ENCODE results near the gene KCNIP2.

Gene KCNIP2

DNA sequence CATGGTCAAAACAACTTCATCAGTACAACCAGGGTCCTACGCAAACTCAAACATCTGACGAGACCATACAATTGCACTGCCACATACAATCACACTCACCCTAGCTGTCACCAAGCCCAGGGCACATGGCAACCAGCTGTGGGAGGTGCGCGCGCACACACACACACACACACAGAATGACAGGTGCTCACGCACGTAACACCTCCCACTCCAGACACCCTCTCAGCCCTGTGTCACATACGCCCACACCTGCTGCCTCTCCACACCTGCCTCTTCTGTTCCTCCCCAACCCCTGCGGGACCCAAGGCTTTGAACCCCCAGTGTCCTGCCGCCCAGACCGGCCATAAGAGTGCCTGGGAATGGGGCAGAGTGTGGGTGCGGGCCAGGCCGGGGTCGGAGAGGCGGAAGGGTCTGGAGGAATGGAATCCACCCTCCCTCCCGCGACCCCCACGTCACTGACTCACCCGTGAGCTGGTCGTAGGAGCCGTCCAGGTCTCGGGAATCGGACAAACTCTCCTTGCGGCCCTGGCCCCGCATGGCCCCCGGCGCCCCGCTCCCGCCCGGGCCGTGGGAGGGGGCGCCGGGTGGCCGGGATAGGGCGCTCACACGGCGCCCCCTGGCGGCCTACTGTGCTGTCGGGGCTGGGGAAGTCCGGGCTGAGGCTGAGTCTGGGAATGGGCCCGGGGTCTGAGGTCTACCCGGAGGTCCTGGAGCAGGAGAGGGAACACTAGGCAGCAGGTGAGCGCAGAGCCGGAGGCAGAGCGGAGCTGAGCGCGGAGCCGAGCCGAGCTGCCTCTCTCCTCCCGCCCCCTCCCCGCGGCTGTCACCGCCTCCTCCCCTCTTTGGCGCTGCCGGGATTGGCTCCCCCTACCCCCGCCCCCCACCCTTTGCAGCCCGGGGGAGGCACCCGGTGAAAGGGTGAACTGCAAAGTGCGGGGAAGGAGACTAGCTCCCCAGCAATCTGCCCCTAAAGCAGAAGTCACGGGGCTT, at the start of gene KCNIP2:
Gene KCNIP2, minus strand, starts transcription at position 769 of the 990 bp plus-strand sequence. Its CDS starts 232 bp downstream, at position 537.
- DNase-seq (ENCODE audit: low read depth): peak; percentile 75

DNA sequence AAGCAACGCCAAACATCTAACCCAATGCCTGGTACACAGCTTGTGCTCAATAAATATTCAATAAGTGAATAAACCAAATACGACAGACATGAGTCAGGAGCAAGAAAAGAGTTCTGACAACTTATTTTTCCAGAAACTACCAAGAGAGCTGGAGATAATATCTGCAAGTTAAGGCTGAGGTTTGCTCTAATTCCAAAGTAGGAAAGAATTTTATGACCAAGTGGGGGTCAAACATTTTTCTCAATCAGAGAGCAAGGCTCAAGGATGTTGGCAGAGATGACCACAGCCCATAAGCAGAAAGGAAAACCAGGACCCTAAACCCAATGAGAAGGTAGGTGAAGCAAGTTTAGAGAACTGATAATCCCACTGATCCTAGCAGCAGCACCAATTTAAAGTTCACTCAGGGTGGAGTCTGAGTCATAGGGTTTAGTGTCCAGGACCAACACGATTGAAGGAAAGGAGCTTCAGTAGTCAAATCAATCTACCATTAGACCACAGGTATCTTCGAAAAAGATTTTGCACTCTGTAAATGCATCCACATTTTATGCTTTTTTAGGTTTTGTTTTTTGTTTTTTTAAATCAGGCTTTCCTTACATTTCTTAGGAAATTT, 49.3 kb upstream of the KCNIP2 start:
- DNase-seq (ENCODE audit: low read depth): no peak

DNA sequence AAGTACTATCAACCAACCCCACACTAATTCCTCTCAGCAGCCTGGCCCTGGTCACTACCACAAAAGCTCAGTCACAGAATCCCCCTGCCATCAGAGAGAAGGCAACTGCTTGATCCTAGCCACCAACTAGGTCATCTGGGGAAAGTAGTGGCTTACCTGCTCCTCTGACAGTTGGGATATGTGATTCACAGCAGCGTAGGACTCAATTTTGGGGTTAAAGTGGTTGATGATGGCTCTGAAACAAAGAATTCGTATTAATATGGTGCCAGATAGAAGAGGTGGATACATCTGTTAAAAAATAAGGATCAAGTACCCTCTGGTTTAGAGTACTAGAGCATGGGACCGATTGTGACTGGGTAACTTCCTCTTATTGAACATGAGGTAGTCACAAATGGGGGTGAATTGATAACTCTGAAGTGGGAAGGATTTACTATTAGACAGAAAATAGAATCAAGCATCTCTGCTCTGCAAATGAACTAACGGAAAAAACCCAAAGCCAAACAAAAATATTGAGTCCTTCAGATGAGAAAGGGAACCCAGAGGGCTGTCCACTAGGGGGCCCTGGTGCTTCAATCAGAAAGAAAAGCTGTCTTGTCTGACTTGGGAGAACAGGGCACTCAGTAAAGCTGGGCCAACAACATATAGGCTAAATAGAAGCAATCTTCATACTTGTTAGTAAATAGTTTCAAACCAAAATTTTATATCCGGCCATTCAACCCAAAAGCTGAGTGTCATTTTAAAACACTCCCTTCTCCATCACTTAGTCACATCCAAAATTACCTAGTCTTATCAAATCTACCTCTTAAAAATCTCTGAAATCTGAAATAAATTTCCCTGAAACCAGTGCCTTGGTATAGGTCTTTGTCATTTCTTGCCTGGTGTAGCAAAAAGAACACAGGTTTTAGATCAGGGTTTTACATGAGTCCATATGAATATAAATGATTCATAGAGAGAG, 45.9 kb upstream of the KCNIP2 start:
- peak; percentile 52 for DNase-seq (ENCODE audit: low read depth)

DNA sequence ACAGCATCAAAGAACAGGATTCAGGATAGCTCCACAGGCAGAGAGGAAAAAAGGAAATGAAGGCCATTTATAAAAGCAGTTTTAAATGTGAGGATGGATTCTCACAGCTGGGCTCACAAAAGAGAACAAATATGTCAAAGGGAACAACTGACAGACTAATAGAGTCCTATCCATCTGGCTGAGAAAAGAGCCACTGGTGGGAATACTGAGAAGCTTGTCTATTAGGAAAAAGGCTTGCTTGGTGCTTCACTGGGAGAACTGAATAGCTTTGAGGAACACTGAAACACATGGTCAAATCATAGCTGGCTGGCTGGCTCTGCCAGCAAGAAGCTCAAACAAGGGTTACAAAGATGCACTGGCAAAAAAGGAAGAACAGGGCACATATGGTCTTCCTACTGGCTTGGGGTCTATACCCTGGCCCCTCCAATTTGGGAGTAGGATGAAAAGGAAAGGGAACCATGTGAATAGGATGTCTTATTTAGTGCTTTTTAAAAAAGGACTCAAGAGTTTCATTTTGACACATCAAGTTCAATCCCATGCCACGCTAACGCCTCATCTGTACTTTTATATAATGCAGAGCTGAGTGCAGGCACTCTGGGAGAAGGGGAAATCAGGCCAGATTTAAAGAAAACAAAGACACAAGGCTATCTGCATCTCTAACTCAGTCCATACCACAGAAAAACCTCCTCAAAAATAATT, 44.8 kb upstream of the KCNIP2 start:
- DNase-seq (ENCODE audit: low read depth): no peak

DNA sequence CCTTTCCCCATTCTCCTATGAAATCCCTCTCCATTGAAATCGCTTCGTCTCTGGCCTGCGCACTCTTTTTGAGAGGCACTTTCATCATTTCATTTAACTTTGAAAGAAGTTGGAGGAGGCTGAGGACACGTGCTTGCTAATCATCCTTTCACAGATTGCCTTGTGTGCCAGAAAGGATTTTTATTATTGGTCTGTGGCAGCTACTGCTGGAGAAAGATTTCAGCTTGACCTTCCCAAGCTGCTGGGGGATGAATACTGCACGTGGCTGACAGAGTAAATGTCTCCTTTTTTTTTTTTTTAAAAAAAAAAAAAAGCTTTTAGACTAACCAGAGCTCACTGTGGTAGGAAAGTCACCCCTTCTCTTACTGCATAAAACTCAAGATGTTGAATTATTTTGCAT, 44.2 kb upstream of the KCNIP2 start:
- DNase-seq (ENCODE audit: low read depth): no peak

DNA sequence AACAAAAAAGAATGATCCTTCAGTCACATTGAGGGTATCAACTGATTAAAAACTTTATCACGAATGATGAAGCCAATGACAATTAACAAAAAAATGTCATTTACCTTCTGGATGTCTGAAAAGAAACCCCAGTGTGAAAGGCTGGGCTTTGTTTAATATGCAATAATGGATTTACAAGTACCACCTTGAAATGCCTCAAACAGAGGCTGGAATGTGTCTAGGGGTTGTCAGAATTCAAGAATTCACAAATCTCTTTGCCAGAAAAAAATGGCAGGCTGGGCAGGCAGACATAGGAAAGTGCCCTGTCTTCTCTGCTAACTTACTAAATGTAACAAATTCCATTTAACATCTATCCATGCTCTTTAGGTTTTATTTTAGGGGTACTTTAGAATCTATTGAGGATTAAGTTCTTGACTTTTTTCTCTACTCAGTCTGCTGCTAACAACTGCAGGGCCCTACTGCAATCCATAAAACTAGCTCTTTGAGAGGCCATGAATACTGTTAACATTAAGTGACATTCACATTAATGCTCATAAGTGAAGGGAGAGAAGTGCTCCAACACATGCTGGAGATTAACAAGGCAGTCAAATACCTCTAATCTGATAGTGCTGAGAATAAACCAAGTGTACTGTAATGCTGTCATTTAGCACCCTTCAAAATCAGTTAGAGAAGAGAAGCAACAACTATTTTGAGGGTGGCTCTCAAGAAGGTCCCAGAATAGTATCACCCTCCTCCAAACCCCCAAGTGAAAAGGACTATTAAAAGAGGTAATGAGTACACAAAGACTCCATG, 43.1 kb upstream of the KCNIP2 start:
- no peak for DNase-seq (ENCODE audit: low read depth)

DNA sequence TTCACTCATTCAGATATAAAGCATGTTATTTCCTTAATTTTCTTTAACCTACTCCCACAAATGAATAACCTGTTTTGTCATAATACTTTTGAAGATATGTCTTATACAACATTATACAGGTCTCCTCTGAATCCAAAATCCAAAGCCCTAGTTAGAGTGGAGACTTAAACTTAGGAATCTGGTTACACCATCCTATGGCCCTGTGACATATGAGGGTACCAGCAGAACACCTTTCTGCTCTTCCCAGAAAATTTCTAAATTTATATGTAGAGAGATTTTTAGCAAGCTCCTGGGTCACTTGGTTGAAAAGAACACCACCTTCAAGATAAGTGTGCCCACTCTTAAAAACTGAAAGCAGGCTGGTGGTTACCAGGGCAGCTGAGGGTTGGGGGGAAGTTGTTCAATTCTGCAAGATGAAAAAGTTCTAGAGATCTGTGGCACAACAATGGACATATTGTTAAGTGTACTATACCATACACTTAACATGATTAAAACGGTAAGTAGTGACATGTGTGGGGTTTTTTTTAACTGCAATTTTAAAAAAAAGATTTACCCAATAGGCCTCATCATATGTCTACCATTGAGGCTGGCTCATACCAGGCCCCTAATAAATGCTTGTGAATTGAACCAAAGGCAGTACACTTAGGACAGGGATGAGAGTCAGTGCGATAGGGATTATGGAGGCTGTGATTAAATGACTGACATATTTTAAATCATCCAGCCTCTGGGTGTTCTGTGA, 37.6 kb upstream of the KCNIP2 start:
- DNase-seq (ENCODE audit: low read depth): no peak

DNA sequence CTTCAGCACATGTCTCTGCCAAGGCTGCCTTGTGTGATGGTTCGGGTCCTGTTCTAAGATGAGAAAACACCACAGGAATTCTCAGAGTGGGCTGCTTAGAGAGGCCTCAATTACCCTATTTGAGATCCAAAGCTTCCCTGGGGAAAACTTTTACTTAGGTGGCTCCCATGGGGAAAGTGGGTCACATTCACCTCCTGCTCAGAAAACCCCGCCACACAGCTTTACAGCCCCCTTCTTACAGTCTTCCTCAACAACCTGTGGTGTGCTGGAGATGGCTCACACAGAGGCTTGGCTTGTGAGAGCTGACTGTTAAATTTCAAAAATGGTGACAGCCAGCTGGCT, 36.6 kb upstream of the KCNIP2 start:
- no peak for DNase-seq (ENCODE audit: low read depth)

DNA sequence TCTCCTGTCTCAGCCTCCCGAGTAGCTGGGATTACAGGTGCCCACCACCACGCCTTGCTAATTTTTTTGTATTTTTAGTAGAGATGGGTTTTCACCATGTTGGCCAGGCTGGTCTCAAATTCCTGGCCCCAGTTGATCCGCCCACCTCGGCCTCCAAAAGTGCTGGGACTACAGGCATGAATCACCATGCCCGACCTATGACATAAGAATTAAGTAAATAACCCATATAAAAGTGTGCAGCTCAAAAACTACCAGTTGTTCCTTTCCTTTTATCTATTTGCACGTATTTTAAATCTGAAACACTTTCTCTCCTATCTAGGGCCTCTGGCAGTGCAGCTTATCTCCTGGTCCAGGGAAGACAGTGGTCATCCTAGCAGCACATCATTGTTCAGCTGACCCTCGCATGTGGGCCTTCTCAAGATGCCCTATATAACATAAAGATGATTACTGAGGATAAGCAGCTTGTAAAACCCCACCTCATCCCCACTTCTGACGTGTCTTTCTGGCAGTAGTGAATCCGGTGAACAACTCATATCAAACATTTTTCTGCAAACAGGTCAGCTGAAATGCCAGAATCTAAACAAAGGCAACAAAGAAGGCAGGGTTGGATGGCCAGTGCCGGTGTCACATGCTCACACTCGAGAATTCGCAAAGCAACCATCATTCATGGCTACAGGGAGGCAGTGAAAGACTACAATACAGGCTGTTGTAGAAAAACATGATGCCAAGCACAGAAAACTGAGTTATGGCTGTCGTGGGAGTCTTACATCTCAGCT, 36.0 kb upstream of the KCNIP2 start:
- DNase-seq (ENCODE audit: low read depth): no peak

DNA sequence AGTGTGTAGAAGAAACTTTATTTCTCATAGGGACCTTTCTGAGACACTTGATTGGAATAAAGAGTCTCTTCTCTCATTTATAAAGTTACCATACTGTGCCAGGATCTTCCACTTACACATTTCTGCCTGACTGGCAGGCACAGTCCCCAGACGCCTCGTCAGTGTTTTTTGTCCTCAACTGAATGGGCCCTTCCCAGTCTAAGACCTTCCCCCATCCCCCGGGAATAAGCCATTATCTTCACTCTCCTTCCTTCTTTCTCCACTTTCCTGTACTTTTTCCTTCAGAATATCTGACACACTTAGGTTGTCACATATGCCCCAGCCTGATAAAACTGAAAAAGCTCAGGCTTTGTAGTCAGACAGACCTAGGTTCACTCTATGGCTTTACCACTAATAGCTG, 35.3 kb upstream of the KCNIP2 start:
- no peak for DNase-seq (ENCODE audit: low read depth)

DNA sequence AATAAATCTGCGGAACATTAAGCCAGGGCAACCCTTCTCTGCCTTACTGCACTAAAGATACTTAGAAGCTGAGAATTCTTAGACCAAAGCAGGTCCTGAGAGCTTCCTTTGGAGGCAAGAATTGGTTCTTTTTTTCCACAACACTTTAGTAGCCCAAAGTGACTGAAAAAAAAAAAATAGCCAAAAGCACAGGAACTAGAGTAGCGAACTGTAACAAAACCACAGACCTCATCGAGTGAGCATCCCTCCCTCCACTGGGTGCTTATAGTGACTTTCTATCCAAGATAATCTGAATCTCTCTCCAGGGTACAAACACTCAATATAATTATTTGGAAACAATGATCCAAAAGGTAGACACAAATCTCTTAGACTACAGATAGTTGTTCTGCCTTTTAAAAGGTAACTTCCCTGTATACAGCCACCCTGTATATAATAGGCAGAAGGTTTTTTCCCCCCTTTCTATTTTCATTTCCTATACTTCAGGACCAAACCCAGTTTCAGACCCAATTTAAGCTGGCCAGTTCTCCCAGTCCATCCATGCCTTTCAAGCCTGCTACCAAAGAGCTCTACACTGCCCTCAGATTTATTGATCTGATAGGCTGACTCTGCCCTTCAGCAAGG, 31.6 kb upstream of the KCNIP2 start:
- DNase-seq (ENCODE audit: low read depth): no peak

DNA sequence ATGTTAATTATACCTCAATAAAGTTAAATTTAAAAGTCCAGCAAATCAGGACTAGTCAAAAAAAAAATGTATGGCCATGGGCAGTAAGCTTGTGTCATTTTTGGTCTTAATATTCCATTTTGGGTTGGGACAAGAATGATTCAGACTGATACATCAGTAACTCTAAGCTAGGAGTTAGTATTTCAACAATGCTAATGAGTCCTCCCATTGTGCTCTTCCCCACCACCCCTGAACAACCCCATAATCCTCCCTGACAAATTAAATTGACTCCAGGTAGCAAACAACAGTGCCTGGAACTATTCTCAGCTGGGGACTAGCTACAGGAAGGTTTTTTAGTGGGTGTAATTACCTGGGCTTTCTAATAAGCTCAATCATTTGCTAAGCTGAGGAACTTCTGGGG, 30.7 kb upstream of the KCNIP2 start:
- no peak for DNase-seq (ENCODE audit: low read depth)

DNA sequence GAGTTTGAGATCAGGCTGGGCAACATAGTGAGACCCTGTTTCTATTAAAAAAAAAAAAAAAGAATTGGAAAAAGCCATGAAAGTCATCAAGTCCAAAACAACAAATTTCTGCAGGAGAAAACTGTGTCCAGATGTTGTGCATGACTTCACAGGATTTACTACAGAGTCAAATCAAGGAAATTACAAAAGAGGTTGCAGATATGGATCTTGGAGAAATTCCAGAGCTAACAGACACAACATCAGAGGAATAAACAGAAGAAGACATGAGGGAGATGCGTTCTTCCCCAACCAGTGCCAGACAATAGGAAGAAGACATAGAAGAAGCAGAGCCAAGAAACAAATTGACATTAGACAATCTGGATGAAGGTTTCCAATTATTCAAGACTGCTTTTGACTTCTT, 24.3 kb upstream of the KCNIP2 start:
- DNase-seq (ENCODE audit: low read depth): no peak

DNA sequence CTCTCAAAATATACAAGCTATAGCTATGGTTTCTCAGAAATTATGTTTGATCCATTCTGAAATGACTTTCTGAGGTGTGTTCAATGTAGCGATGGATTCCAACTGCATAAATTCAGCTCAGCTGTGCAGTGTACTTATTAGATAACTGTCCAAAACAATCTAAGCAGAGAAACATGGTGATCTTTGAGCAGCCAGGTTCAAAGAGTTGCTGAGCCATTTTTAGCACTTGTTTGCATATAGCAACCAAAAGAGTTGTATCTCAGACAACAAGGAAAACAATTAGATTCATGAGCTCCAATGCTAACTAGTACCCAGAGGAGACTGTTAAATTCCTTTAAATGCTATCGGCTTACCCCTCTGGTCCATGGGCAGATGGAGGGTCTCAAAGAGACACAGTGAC, 15.9 kb upstream of the KCNIP2 start:
- DNase-seq (ENCODE audit: low read depth): no peak

DNA sequence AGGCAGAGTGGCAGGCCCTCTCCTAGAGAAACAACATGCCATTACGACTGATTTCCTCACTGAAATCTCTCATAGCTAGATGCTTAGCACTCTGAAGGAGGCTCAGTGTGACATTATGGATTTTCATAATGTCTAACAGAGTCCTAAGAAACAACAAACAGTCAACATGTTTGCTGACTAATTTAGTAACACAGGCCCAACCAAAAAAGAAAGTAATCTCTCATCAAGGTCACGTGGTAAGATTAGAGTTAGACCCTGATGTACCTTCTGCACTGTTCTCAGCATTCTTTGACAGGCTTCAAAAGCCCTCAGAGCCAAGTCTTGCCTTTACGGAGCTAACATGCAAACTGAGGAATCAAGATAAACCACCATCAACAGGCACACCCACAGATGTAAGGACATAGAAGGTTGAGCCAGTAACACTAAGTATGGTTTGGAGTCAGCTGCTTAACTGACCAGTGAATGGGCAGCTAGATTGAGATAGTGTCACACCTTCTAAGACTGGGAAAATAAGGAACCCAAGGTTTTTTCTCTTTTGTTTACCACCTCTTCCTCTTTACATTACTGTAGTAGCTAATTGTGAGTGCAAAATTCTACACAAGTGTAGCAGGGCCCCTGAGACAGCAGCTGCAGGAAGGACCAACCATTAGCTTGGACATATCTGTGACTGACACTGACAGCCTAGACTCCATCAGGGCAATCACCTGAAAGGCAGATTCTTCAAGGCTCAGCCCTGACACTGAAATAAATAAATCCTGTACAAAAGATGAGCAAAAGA, 15.3 kb upstream of the KCNIP2 start:
- no peak for DNase-seq (ENCODE audit: low read depth)

DNA sequence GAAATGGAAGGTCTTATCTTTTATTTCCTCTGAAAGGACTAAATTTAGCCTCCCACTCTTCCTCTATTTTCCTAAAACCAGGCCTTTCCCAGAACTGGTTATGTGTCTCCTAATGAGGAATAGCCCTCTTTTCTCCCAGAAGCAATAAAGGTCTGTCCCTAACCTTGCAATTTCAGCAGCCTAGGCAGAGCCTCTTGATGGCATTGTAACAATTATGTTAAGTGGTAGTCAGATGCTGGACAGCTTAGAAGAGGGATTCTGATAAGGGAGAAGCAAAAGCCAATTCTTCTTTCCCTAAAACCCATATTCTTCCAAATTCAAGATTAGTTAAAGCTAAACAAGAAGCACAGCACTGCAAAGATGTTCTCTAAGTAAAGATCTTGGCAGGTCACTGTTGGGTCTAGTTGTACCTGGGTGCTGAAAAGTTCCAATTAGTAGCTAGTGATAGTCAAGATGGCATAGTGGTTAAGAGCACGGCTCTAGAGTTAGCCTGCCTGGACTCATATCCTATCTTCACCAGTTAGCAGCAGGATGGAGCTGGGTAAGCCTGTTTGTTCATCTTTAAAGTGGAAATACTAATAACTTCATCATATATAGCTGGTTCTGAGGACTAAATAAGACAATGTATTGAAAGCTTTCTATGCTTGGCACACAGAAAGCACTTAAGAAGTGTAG, 14.3 kb upstream of the KCNIP2 start:
- DNase-seq (ENCODE audit: low read depth): no peak

DNA sequence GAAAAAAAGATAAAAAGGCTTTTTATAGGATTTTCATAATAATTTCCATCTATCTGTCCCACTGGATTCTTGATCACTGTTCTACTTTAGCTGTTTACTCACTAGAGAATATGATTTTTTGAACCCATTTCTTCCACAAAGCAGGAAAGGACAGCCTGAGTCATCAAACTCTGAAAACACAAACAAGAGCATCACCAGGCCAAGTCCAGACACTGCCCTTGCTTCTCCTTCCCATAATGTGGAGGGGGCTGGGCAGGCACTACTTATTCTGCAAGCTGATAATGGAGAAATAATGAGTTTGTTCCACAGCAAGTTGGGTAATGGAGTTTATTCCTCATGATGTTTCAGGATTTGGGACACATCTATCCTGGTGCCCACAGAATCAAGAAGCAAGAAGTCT, 13.0 kb upstream of the KCNIP2 start:
- DNase-seq (ENCODE audit: low read depth): no peak

Data from stimulated activated CD4-positive, alpha-beta T cell treated with anti-CD3 and anti-CD28 coated beads, Interleukin-2, amount 100 ng/mL, for 4 hours (primary cell).